Lung microvascular endothelial cell (primary cell): ENCODE measurements around the gene CCDC9B. TPM values are rescaled to one million over a fixed set of nuclear protein-coding genes. Genes with fewer than 3 reads are reported as not detected.

Experiments
- DNase-seq, 2 donors: peaks; one replicate each; pipeline versions ENCODE4 v3.0.0 to v3.0.0-alpha.2; 2010; ENCODE audit warnings: low read depth in 2 of 2
- total RNA-seq: library from RNA; depleted of rRNA; stranded (reverse); fragments of >200 nt; gene quantifications from 2 replicates; pipeline ENCODE4 v1.2.1, GENCODE V29; 2014

Gene CCDC9B
- total RNA-seq, 1 donor from 2014 or later = 11.1 TPM

DNA sequence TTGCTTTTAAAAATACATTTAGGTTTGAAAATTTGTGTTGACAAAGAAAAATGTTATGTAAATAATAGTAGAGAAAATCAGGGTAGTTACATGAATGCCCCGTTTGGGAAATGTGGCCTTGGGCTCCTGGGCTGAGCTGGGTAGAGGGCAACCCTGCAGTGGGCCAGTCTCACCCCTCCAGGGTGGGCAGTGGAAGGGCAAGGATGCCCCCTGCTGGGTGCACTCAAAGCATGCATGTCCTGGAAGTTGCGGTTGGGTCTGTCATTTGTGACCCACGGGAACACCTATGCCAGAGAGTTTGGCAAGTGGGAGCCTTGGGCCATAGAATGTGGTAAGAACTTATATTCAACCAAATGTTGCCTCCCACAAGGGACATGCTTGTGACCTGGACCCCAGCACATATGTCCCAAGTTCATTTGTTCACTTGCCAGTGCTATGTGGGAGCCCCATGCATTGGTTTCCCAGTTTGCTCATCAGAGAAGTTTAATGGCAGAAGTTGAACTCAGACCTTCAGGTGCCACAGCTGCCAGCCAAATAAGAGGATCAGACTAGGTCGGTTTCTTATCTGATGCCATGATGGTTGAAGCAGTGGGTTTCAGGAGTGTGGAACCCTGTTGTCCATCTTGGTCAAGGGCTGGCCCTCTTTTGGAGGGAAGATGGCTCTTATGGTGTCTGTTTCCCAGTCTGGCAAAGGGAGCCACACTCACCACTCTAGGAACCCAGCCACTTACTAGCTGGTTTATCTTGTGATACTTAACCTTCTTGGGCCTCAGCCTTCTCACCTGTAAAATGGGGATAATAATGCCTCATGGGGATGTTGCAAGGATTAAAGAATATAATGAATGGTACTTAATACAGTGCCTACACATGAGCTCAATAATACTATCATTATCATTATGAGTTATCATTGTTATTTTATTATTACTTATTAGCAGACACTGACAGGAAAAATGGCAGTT, 30.5 kb downstream of the CCDC9B start:
- peak; percentile 51 to 74 for DNase-seq

DNA sequence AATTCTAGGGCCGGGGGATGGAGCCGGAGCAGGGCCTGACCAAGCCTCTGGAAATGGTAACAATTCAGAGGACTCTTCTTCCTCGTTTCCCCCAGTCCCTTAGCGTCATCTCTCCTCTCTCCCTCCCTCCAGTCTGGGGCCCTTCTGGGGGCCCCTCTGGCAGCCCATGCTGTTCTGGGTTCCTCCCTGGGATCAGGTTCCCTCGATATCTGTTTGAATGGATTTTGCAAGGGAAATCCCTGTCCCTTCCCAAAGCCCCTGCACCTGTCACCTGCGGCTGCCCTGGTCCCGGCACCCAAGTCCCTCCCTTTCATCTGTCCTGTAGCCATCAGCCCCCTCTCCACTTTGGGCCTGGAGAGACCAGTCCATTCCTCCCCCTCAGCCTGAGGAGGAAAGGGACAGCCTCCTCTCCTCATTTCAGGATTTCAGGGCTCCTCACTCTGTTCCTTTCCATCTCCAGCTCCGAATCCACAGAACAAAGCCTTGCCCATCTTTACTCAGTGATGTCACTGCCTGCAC, 31.3 kb downstream of the CCDC9B start:
- no peak for DNase-seq

DNA sequence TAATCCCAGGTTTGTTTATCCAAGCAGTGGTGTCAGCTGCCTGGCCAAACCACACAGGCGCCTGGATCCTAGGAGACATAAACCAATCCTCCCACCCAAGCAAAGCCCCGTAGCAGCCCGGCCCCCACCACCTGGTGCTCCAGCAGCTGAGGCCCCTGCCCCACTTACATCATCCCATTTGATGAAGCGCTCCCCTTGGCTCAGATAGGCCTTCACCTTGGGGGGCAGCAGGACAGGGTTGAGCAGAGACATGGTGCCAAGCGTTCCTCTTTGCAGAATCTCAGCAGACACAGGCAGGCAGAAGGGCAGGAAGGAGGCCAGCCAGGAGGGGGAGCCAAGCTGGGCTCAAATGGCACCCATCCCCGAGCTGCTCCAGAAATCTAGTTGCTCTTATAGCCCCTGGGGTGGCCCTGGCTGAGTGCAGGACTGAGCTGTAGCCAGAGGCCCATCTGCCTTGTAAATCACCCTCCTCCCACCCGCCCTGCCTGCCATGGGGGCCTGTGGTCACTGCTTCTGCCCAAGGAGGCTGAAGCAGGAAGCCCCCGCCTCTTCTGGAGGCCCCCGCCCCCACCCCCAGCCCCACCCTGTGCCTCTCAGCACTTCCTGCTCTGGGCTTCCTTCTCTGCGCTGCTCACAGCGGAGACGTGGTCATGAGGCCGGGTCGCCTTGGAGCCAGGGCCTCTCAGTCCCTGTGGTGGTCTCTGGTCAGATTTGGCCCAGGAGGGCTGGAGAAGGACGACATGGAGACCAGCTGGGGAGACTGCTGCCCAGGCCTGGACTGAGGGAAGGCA, 33.1 kb downstream of the CCDC9B start, which contains the start of gene PLCB2:
Gene PLCB2 (minus strand): TSS at position 515 of the 791 bp plus-strand sequence. CDS start 263 bp downstream, at position 252.
- no peak for DNase-seq

DNA sequence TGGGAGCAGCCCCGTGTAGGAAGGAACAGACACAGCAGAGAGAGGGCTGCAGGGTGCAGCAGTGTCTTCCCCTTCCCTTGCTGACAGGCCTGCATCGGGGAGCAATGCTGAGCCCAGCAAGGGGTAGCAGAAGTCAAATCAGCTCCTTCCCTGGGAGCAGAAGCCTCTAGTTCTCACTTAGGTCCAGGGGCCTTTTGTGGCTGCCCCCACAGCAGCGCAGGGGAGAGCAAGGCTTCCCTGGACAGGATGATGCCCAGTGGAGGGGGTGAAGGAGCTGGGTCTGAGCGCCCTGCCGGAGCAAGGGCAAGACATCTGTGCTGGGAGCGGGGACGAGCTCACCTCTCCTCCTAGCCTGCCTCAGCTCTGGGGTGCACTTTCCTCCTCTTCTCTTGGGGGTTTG, 33.8 kb downstream of the CCDC9B start:
- no peak for DNase-seq

DNA sequence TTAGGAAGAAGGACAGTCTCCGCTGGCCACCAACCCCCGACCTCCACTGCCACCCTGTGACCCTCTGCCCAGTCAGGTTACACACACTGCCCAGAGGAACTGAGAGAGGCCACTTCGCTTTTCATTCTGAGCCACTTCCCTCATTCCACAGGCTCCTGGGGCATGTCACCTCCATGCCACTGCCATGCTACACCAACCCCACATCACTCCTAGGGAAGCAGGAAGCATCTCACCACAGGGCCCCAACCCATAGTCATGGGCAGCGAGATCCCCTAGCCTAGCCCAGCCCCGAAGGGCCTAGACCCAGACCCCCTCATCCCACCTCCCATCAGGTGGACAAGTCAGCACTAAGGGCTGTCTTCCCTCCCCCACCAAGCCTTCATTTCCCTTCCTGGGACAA, 34.4 kb downstream of the CCDC9B start:
- DNase-seq = no peak

DNA sequence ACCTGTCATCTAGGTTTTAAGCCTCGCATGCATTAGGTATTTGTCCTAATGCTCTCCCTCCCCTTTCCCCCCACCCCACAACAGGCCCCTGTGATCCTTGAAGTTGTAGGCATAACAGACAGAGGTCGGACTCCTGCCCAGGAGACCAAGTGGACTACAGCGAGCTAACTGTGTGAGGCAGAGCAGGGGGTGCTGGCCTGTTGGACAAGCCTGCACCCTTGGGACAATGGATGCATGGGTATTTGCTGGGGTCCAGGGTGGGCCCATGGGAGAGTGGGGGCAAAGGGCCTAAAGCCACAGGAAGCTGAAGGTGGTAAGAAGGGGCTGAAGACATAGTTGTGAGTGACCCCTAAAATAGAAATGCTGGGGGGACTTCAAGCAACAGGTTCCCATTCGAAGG, 35.5 kb downstream of the CCDC9B start:
- no peak for DNase-seq

DNA sequence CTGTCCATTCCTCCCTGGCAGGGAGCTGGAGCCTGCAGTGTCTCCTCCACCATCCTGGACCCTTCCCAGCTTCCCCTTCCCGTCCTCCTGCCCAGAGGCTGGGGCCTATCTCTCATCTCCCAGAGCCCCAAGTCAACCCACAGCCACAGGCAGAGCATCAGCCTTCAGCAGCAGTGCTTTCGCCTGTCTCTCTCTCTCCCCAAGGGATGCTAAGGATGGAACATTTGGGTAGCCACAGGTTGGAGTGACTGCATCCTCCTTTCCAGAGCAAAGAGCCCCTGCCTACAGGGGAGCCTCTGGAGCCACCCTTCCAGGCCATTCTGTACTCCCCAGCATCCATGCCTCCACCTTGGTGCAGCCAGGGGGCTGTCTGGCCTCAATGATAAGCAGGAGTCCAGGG, 37.2 kb downstream of the CCDC9B start:
- no peak for DNase-seq

DNA sequence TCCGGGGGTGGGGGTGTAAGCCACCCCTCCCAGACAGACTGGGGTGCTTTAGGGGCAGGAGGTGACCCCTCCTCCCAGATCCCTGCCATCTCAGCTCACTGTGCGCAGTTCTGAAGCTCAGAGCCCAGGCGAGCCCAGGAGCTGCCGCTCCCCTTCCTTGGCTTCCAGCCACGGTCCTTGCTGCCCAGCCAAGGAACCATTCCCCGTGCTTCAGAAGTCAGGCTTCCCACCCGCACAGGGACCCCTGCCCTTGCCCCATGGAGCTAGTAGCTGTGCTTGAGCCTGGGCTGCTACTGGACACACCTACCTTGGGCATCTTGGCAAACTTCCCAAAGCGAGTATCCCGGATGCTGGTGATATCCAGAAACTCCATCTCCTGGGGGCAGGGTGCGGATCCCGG, 37.8 kb downstream of the CCDC9B start:
- no peak for DNase-seq

DNA sequence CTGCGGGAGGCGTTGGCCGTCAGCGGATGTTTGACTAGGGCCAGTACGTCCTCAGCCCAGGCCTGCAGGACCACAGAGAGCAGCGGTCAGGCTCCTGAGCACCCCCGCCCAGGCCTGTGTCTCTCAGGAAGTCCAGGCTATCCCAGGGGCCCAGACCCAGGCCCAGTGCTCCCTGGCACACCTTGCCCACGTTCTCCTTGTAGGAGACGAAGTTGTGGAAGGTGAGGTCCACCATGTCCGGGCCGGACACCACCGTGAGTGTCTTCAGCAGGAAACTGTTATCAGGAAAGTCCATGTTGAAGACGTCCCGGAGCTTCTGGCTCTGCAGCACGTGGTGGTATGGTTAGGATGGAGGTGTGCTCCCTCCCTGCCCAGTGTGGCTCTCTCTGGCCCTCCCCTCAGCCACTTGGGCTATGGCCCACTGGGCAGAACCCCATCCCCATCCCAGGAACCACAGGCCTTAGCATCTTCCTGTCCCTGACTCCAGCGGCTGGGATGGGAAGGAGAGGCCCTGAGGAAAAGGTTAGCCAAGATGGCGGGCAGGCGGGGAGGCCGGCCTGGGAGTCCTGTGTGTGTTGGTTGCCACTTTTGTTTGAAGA, 38.4 kb downstream of the CCDC9B start:
- no peak for DNase-seq

DNA sequence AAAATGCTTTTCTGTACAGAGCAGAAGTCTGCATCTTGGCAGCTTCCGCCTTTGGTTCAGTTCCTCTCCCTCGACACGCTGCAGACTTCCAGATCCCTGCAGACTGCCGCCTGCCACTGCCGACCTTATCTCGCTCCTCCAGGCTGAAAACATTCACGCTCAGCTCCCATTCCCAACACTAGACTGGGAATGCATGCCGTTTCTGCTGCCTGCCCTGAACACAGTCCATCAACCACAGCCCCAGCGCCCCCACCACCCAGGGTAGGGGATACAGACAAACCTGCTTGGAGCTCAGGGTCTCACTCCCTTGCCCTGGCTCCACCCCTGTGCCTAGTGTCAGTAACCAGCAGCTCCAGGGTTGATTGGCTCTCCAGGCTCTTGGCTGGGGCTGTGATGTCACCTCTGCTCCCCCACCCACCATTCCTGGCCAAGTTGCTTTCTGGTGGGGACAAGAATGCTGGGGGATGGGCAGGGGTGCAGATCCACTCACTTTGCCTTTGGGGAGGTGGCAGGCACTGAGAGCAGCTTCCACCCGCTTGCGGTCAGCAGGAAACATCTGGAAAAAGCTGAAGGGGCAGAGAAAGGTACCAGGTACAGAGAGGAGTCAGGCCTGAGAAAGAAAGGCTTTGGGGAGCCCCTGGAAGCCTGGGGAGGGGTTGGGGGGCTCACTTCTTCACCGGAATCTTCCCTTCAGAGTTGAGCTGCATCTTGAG, 39.1 kb downstream of the CCDC9B start:
- DNase-seq = no peak

DNA sequence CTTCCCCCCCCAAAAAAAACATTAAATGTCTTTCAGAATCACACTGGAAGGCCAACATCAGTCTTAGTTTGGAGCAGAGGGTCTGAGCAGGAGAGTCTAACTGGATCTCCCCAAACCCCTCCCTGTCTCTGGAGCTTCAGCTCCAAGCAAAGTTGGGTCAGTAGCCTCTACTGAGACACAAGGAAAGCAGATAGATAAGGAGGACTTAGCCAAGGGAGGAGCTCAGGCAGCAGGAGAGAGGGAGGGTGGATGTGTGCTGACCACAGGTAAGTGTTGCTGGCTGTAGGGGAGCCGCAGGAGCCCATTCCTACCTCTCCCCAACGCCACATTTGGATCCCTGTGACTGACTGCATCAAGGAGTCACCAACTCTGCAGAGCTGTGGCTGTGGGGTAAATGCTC, 40.0 kb downstream of the CCDC9B start:
- no peak for DNase-seq

DNA sequence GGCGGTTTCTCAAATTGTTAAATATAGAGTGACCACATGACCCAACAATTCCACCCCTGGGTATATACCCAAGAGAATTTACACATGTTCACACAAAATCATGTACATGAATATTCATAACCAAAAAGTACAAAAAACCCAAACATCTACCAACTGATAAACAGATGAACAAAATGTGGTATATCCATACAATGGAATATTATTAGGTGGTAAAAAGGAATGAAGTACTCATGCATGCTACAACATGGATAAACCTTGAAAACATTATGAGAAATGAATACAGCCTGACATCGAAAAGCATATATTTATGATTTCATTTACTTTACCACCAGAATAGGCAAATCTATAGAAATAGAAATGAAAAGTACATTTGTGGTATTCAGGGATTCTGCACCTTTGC, 40.4 kb downstream of the CCDC9B start:
- no peak for DNase-seq

DNA sequence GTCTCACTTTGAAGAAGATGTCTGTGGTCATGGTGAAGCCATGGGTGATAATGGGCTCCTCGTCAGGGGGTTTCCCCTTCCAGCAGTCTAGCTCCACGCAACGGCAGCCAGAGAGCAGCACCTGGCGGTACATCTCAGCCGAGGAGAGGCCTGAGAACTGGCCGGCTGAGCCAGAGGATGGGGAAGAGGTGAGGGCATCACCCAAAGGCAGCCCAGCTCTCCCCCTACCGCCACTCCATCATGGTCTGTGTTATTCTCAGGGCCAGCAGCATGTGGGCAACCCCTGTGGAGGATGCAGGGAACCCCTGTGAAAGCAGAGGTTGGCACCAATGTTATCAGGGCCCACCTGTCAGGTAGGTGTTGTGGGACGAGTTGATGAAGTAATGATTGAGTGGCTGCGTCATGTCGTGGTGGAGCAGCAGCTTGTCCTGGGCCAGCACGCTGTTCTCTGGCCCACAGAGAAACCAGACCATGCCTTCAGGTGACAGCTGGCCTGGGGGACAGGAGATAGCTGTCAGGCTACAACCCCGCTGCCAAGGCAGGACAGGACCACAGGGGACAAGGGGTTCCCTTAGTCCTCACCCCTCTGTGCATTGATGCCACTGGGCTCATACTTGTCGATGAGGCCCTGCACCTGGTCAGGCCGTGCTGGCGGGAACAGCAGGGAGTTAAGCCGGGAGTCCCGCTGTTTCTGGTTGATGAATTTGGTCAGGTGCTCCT, 42.4 kb downstream of the CCDC9B start:
- DNase-seq = no peak

DNA sequence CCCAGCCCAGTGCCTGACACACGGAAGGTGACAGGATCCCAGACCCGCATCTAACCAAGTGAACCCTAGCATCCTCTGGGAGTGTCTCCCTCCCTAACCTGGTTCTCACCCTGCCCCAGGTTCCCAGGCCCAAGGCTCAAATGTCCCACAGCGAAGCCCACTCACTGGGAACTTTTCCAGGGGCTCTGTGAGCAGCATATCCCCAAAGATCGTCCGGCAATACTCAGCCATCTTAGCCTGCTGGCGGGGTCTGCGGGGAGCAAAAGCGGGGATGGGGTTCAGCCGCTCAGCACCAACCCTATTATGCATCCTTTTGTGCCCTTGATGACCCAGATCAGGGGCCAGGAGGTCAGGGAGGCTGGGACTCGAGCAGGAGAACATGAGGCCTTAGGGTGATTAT, 43.4 kb downstream of the CCDC9B start:
- no peak for DNase-seq

DNA sequence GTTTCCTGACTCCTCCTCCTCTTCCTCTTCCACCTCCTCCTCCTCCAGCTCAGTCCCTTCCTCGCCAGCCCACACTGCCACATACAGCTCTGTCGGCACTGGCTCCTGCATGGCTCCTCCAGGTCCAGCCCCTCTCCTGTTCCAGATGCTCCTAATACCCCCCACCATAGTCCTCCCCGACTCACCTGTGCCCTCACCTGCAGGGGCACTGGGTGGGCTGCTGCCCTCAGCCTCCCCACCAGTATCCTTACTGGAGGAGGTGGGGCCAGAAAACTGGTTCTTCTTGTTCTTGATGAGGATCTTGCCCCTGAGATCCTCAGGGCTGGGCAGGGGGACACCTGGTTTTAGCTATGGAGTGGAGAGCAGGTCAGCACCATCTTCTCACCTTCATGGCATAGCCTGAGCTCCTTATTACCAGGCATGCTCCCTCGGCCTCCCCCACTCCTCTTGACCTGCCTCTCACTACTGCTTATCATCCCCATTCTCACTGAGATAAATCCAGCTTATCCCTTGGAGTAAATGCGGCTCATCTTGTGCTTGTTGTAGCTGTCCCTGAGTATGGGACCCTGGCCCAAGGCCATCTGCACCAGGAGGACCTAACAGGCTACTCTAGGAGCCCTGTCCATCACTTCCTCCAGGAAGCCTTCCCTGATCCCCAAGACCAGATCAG, 44.0 kb downstream of the CCDC9B start:
- DNase-seq = no peak

DNA sequence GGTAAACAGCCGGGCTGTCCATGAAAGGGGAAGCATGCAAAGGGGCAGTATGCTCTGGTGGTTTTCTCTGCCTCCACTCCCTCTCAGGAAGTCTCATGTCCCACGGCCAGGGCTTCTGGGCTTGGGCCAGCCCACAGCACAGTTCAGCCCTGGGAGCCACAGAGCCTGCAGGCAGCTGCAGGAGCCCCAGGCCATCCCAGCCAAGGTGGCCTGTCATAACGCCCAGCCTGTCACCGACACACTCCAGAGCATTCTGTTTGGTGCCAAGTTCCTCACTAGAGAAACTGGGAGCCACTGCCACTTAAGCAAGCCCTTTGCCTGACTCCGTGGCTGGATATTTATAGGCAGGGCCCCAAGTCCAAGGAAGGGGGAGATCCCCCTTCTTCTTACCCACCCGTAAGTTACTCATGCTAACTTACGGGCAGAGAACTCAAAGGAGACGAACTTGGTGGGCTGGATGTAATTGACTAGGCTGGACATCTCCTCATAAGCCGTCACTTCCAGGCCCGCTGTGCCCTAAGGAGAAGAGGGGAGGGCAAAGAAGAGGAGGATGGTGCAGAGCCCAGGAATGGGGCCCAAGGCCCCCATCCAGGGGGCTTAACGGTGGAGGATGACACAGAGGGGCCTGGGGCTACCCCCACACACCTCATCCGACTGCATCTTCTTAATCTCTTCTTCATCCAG, 44.7 kb downstream of the CCDC9B start:
- DNase-seq = no peak

DNA sequence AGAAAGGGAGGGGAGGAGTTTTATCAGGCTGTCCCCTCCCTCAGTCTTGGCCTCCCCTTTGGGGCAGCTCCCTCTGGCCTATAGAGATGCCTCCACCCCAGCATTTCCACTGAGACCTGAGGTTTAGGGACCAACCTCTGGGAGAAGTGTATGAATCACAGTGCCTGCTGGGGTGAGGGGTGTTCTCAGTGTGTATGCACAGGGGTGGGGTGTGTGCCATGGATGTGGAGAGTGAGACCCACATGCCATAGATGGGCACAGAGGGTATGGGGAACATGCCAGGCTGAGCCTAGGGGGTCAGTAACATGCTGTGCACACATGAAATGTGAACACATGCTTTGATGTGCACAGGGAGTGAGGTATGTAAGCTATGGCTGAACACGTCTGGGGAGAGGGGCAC, 45.4 kb downstream of the CCDC9B start:
- DNase-seq = no peak

DNA sequence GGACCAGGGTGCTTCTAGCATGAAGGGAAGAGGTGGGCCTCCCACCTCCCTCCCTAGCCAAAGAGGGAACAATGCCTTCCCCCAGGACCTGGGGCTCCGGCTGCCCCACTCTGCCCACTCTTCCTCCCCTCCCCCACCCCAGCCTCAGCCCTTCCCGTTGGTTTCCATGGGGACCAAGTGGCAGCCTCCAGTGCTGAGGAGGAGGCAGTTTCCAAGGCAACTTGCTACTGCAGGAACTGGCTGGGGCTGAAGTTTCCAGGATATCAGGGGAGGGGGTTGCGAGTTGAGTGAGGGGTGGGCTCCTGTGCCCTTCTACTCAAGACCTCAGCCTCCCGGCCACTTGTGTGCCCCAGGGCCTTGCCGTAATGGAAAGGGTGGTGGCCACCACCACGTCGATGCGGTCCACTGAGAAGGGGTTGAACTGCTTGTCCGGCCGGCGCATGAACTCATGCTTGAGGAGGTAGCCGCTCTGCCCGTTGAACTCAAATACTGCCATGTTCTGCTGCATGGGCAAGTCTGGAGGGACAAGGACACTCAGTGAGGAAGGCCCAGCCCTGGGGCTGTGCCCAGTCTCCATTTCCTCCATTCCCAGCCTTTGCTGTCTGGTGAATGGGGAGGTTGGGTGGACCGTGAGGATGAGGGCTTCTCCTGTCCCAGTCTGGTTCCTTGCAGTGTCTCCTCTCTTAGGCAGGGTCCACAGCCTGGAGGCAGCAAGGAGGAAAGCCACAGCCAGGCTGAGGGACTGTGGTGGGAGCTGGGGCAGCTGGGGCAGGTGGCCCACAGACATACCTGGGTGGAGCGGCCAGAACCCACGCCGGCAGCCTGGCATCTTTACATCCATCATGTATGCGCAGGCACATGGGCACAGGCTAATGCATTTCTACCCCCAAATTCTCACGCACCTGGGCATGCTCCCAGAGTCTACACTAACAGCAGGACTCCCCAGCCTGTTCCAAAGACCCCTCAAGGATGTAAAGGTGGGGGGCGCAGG, 46.5 kb downstream of the CCDC9B start:
- no peak for DNase-seq
